Activated CD4-positive, alpha-beta T cell treated with anti-CD3 and anti-CD28 coated beads for 36 hours (primary cell): ENCODE results near the gene MID2. TPM values are rescaled to one million over a fixed set of nuclear protein-coding genes. Genes with fewer than 3 reads are reported as not detected.
"Not testable (repeated sequence)": the region's sequence is repeated elsewhere in the genome, so short reads cannot be mapped to it uniquely, and the experiment has no call there.

Source experiments
- ATAC-seq: fragments of 200-7000 bp; cut with Tn5 transposase; one replicate; pipeline ENCODE4 v1.10.0; 2021; ENCODE audit warnings: mild to moderate bottlenecking, moderate library complexity
- CTCF ChIA-PET: fragments of 350-600 bp; sonication (Branson Sonifier 250); formaldehyde crosslinking; loops from one replicate; lab custom pipeline; 2021; ENCODE audit warnings: antibody characterized with exemption; lab: Charles Lee
- POLR2A ChIA-PET: fragments of 350-600 bp; sonication (Branson Sonifier 250); formaldehyde crosslinking; loops from one replicate; lab custom pipeline; 2021; ENCODE audit warnings: antibody characterized with exemption, inconsistent platforms; lab: Charles Lee
- DNase-seq: peaks from one replicate; pipeline ENCODE4 v3.0.0-alpha.2; 2020
- H3K27ac Mint-ChIP-seq: one replicate; pipeline ENCODE4 v1.8.0; 2021; ENCODE audit warnings: mixed read lengths
- H3K27me3 Mint-ChIP-seq: one replicate; pipeline ENCODE4 v1.8.0; 2021; ENCODE audit warnings: mixed read lengths
- H3K36me3 Mint-ChIP-seq: one replicate; pipeline ENCODE4 v1.8.0; 2021; ENCODE audit warnings: low read depth, mixed read lengths
- H3K4me1 Mint-ChIP-seq: one replicate; pipeline ENCODE4 v1.8.0; 2021; ENCODE audit warnings: mixed read lengths
- H3K4me3 Mint-ChIP-seq: one replicate; pipeline ENCODE4 v1.8.0; 2021; ENCODE audit warnings: mild to moderate bottlenecking, moderate library complexity, mixed read lengths
- H3K9me3 Mint-ChIP-seq: one replicate; pipeline ENCODE4 v1.8.0; 2021; ENCODE audit warnings: low read depth, mixed read lengths
- intact Hi-C, 2 experiments: fragments of 100-400 bp; cut with DNase I in 1 of 2; cut with micrococcal nuclease in 1 of 2; formaldehyde crosslinking; loops; one replicate each; pipeline versions ENCODE4 v1.14.2 to v1.15.1; 2022 to 2024; cut with DNase I, micrococcal nuclease
- total RNA-seq, 2 experiments: library from RNA; stranded (reverse); gene quantifications; one replicate each; pipeline ENCODE4 v1.2.3, GENCODE V29; 2021

MID2 gene
- total RNA-seq, 2 experiments from 2014 or later: 7.3 to 10.1 TPM

GRCh38 chrX:107880054-107880610 lies 54.5 kb downstream of the MID2 start:
- Mint-ChIP-seq H3K36me3 (no peaks in the 10 kb centered on the region), H3K27ac (no peak overlapping the region), H3K27me3 (no peaks in the 10 kb centered on the region), H3K4me3 (no peak overlapping the region), H3K4me1 (peaks cover 3% of the 10 kb centered on the region), H3K9me3 (no peaks in the 10 kb centered on the region)
- DNase-seq (no peak), ATAC-seq (no peak)
- ChIA-PET CTCF (no interaction called here), POLR2A (no interaction called here)
- intact Hi-C loops: no loop called here

GRCh38 chrX:107894038-107894437 lies 68.4 kb downstream of the MID2 start:
- DNase-seq: peak; percentile 16
- Mint-ChIP-seq H3K4me1 (no peaks in the 10 kb centered on the region), H3K9me3 (peaks cover 2% of the 10 kb centered on the region), H3K36me3 (peaks cover 5% of the 10 kb centered on the region), H3K4me3 (no peak overlapping the region), H3K27me3 (no peaks in the 10 kb centered on the region), H3K27ac (no peak overlapping the region)
- ChIA-PET POLR2A (no interaction called here), CTCF (interaction anchor here (0.5 to 1.7 kb wide), 10 partner anchors 11 to 872 kb away, joined by 3 to 6 read pairs (median 4); partner anchors contain the start of genes NCBP2L and TSC22D3)
- ATAC-seq: peak; percentile 82
- intact Hi-C loops: loop anchor here (1.0 to 10.0 kb wide), 11 partner anchors 67 to 999 kb away; partner anchors contain the start of genes MID2 (in 2 of the 2), NCBP2L (in 2 of the 2) and TSC22D3 (in 1 of the 2)

DNA sequence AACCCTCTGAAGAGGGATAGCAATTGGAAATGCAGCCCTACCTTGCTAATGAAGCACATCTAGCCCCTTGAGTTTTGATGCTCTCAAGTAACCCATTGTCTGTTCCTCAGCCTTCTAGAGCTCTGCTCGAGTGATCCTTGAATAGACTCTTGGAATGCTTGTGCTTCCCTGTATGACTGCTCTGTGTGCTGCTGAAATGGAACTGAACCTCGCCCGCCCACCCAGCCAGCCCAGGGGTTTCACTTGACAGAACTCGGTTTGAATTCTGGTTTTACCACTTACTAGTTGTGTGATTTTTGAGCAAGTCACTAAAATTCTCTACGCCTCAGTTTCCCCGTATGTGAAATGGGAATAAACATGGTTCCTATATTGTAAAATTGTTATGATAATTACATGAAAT lies 77.1 kb downstream of the MID2 start:
- intact Hi-C loops: no loop called here
- Mint-ChIP-seq H3K36me3 (peaks cover 15% of the 10 kb centered on the region), H3K4me1 (no peaks in the 10 kb centered on the region), H3K9me3 (no peaks in the 10 kb centered on the region), H3K27ac (no peak overlapping the region), H3K27me3 (no peaks in the 10 kb centered on the region), H3K4me3 (no peak overlapping the region)
- ChIA-PET POLR2A (no interaction called here), CTCF (no interaction called here)
- ATAC-seq: no peak
- DNase-seq: no peak

GRCh38 chrX:107905366-107905765 lies 79.7 kb downstream of the MID2 start:
- peaks cover 16% of the 10 kb centered on the region for H3K36me3 Mint-ChIP-seq
- no peak for DNase-seq
- ChIA-PET POLR2A (no interaction called here), CTCF (interaction anchor here (0.6 kb wide), 1 partner anchor 721 kb away, joined by 3 read pairs; no protein-coding TSS in a partner anchor)
- no peak overlapping the region for H3K27ac Mint-ChIP-seq
- no peaks in the 10 kb centered on the region for H3K9me3 Mint-ChIP-seq
- ATAC-seq: no peak
- no peak overlapping the region for H3K4me3 Mint-ChIP-seq
- no peaks in the 10 kb centered on the region for H3K27me3 Mint-ChIP-seq
- intact Hi-C loops: no loop called here
- H3K4me1 Mint-ChIP-seq: no peaks in the 10 kb centered on the region

GRCh38 chrX:107924136-107924746 lies 98.6 kb downstream of the MID2 start:
- no peaks in the 10 kb centered on the region for H3K4me1 Mint-ChIP-seq
- no peaks in the 10 kb centered on the region for H3K9me3 Mint-ChIP-seq
- H3K27ac Mint-ChIP-seq: no peak overlapping the region
- ChIA-PET CTCF (no interaction called here), POLR2A (no interaction called here)
- intact Hi-C loops: no loop called here
- ATAC-seq (no peak), DNase-seq (no peak)
- H3K27me3 Mint-ChIP-seq: no peaks in the 10 kb centered on the region
- H3K4me3 Mint-ChIP-seq: no peak overlapping the region
- peaks cover 7% of the 10 kb centered on the region for H3K36me3 Mint-ChIP-seq

DNA sequence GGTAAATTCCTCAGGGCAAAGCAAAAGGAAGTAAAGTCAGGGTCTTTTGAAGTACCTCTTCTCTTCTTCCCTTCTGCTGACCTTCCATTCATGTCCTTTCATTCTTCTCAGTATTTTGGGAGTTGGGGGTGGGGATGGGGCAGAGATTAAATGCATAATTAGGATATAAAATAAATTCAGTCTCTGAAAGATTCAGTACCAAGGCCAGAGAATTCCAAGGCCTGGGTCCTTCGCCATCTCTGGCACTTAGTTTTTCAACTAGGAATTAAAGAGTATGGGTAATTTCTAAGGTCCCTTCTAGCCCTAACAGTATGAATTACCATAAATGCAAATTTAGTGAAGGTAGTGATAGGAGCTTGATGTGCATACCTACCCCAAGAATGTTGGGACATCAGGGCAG lies 108.6 kb downstream of the MID2 start:
- ATAC-seq: no peak
- H3K4me1 Mint-ChIP-seq: peaks cover 4% of the 10 kb centered on the region
- CTCF ChIA-PET: interaction anchor here (1.1 kb wide), 1 partner anchor 136 kb away, joined by 3 read pairs; no protein-coding TSS in a partner anchor
- H3K36me3 Mint-ChIP-seq: peaks cover 1% of the 10 kb centered on the region
- peaks cover 11% of the 10 kb centered on the region for H3K27me3 Mint-ChIP-seq
- H3K4me3 Mint-ChIP-seq: no peak overlapping the region
- no peak overlapping the region for H3K27ac Mint-ChIP-seq
- DNase-seq: no peak
- intact Hi-C loops: no loop called here
- H3K9me3 Mint-ChIP-seq: no peaks in the 10 kb centered on the region
- POLR2A ChIA-PET: no interaction called here

DNA sequence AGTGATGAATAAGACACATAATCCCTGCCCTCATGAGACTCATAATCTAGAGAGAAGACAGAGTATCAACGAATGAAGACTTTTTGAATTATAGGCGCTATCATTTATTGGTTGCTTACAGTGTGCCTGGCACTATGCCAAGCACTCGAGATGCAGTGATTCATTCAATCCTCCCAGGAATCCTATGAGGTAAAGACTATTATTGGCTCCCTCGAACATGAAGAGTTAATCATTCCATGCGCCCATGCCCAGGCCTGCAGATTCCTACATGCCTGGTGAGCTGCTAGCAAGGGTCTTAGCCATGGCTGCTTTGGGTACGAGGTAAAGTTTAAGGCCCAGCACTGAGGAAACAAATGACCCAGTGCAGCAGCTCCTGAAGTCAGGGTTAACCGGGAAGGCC lies 109.5 kb downstream of the MID2 start:
- ChIA-PET POLR2A (no interaction called here), CTCF (interaction anchor here (0.6 kb wide), 1 partner anchor 1036 kb away, joined by 3 read pairs; no protein-coding TSS in a partner anchor)
- Mint-ChIP-seq H3K27me3 (peaks cover 12% of the 10 kb centered on the region), H3K36me3 (peaks cover 1% of the 10 kb centered on the region), H3K4me1 (peaks cover 4% of the 10 kb centered on the region), H3K4me3 (no peak overlapping the region), H3K27ac (no peak overlapping the region), H3K9me3 (no peaks in the 10 kb centered on the region)
- intact Hi-C loops: no loop called here
- DNase-seq (no peak), ATAC-seq (no peak)

DNA sequence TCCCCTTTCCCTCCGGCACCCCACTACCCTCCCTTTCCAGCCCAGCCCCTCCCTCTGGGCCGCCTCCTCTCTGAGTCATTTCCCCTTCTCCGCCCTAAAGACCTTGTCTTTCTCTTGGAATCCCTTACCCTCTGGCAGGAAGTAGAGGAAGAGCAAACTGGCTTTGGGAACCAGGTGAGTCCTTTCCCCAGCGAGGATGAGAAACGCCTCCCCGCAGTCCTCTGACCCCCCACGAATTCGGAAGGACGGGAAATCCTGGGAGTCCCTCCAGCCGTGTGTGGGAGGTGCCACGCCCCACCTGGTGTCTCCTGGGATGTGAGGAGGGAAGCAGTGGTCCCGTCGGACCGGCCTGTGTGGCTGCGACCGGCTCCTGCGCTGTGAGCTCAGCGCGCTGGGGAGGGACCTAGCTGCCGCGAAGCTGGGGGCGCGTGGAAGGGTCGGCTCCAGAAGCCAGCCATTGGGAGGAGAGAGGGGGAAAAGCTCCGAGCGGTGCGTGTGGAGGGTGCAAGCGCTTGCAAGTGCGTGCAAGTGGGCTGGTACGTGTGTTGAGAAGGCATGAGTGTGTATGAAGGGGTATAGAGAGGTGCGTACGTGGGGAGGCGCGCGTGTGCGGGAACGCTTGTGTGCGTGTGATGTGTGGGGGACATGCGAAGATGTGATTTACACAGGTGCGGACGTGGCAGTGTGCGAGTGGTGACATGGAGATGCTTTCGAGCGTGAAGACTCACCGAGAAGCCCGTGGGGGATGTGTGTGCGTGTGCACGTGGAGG lies 110.2 kb downstream of the MID2 start:
- ChIA-PET POLR2A (no interaction called here), CTCF (interaction anchor here (0.6 kb wide), 2 partner anchors 140 to 1037 kb away, joined by 3 read pairs; no protein-coding TSS in a partner anchor)
- peaks cover 12% of the 10 kb centered on the region for H3K27me3 Mint-ChIP-seq
- no peak for ATAC-seq
- no peaks in the 10 kb centered on the region for H3K9me3 Mint-ChIP-seq
- H3K27ac Mint-ChIP-seq: no peak overlapping the region
- no peak for DNase-seq
- peaks cover 1% of the 10 kb centered on the region for H3K36me3 Mint-ChIP-seq
- intact Hi-C loops: no loop called here
- peaks cover 4% of the 10 kb centered on the region for H3K4me1 Mint-ChIP-seq
- peak overlapping the region; percentile 20 for H3K4me3 Mint-ChIP-seq

DNA sequence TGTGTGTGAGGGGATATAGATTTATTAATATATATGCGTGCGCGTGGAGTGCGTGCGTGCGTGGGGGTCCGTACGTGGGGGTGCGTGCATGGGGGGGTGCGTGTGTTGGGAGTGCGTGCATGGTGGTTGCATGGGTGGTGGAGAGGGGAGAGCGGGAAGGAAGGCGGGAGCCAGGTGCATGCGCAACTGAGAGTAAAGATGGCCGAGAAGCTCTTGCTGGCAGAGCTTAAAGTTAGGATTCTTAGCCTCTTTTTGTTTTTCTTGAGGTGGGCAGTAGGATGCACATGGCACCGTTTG lies 110.7 kb downstream of the MID2 start:
- H3K4me1 Mint-ChIP-seq: peaks cover 4% of the 10 kb centered on the region
- CTCF ChIA-PET: interaction anchor here (0.6 kb wide), 1 partner anchor 140 kb away, joined by 3 read pairs; no protein-coding TSS in a partner anchor
- ATAC-seq: no peak
- no peak for DNase-seq
- H3K4me3 Mint-ChIP-seq: peak overlapping the region; percentile 20
- POLR2A ChIA-PET: no interaction called here
- no peaks in the 10 kb centered on the region for H3K9me3 Mint-ChIP-seq
- peaks cover 1% of the 10 kb centered on the region for H3K36me3 Mint-ChIP-seq
- intact Hi-C loops: no loop called here
- no peak overlapping the region for H3K27ac Mint-ChIP-seq
- peaks cover 12% of the 10 kb centered on the region for H3K27me3 Mint-ChIP-seq

GRCh38 chrX:107940095-107940494 lies 114.4 kb downstream of the MID2 start:
- intact Hi-C loops: no loop called here
- DNase-seq (no peak), ATAC-seq (no peak)
- Mint-ChIP-seq H3K9me3 (no peaks in the 10 kb centered on the region), H3K4me1 (peaks cover 4% of the 10 kb centered on the region), H3K4me3 (no peak overlapping the region), H3K36me3 (peaks cover 1% of the 10 kb centered on the region), H3K27ac (no peak overlapping the region), H3K27me3 (peaks cover 7% of the 10 kb centered on the region)
- CTCF ChIA-PET: no interaction called here
- POLR2A ChIA-PET: no interaction called here

GRCh38 chrX:107955337-107955736 lies 129.7 kb downstream of the MID2 start:
- H3K27me3 Mint-ChIP-seq, POLR2A ChIA-PET, intact Hi-C loops, ATAC-seq, H3K4me1 Mint-ChIP-seq, H3K36me3 Mint-ChIP-seq, H3K4me3 Mint-ChIP-seq, CTCF ChIA-PET, H3K27ac Mint-ChIP-seq, DNase-seq, H3K9me3 Mint-ChIP-seq: not testable (repeated sequence)
